Endothelial cell of umbilical vein (primary cell): ENCODE data around the gene SPON1. TPM values are rescaled to one million over a fixed set of nuclear protein-coding genes. Genes with fewer than 3 reads are reported as not detected.

ENCODE experiments used
- BruUV-seq: library from RNA; stranded (reverse); fragments of 400-500 nt; replicated peaks from 2 replicates; lab custom pipeline; 2021; lab: Mats Ljungman, UMichigan
- CTCF ChIA-PET: fragments of 300-600, 350-600 bp; sonication (Branson Sonifier 250); formaldehyde crosslinking; loops from one replicate; lab custom pipeline; 2021; ENCODE audit warnings: antibody characterized with exemption, inconsistent platforms; lab: Charles Lee
- POLR2A ChIA-PET: fragments of 300-600, 350-600 bp; sonication (Branson Sonifier 250); formaldehyde crosslinking; loops from one replicate; lab custom pipeline; 2021; ENCODE audit warnings: antibody characterized with exemption, inconsistent platforms; lab: Charles Lee
- DNase-seq: peaks from one replicate; pipeline ENCODE4 v3.0.0-alpha.2; 2011; ENCODE audit warnings: low read depth, low spot score
- FAIRE-seq: peaks from 2 replicates; lab custom pipeline; 2011; peaks lifted over from hg19 to GRCh38; lab: Jason Lieb, UNC
- H2AFZ ChIP-seq: 2 replicates; pipeline ENCODE4 v1.6.0; 2012; ENCODE audit warnings: low read depth, low read length, control low read depth, inconsistent platforms
- H3K27ac ChIP-seq: 2 replicates; pipeline ENCODE4 v1.5.1; 2011; ENCODE audit warnings: low read depth, mild to moderate bottlenecking, control low read depth, low read length, moderate library complexity; ENCODE audit not compliant: insufficient read depth
- H3K27me3 ChIP-seq, 2 experiments: 2 replicates each; pipeline versions ENCODE4 v1.6.0 to v1.6.1; 2011; ENCODE audit warnings: low read length in 2 of 2, mixed read lengths in 1 of 2; ENCODE audit not compliant: control insufficient read depth in 2 of 2, insufficient read depth in 2 of 2
- H3K36me3 ChIP-seq, 2 experiments: 2 replicates in 1 of 2; 3 replicates in 1 of 2; pipeline ENCODE4 v1.5.1; 2011; ENCODE audit warnings: low read length in 2 of 2, mild to moderate bottlenecking in 1 of 2, moderate library complexity in 1 of 2; ENCODE audit not compliant: control insufficient read depth in 2 of 2, insufficient read depth in 2 of 2; ENCODE audit errors: extremely low read depth in 1 of 2
- H3K4me1 ChIP-seq: 3 replicates; pipeline ENCODE4 v1.5.1; 2011; ENCODE audit warnings: mild to moderate bottlenecking, low read length; ENCODE audit not compliant: control insufficient read depth, insufficient read depth; ENCODE audit errors: extremely low read depth
- H3K4me2 ChIP-seq: 2 replicates; pipeline ENCODE4 v1.6.1; 2011; ENCODE audit warnings: low read length, control low read depth, mixed read lengths; ENCODE audit not compliant: insufficient read depth
- H3K4me3 ChIP-seq, 3 experiments: fragments of 200-600 bp in 1 of 3; sonication (generic), shearing (Covaris generic) in 1 of 3; replicated peaks in 1 of 3; 2 replicates each; pipeline ENCODE4 v1.5.1; 2011 to 2016; ENCODE audit warnings: control low read depth in 3 of 3, low read length in 3 of 3, mild to moderate bottlenecking in 2 of 3, inconsistent platforms in 1 of 3, low read depth in 1 of 3, moderate library complexity in 1 of 3; ENCODE audit not compliant: insufficient read depth in 1 of 3
- H3K79me2 ChIP-seq: 2 replicates; pipeline ENCODE4 v1.6.0; 2012; ENCODE audit warnings: low read length, inconsistent platforms; ENCODE audit not compliant: control insufficient read depth, insufficient read depth
- H3K9ac ChIP-seq: replicated peaks from 2 replicates; pipeline ENCODE3; 2011; ENCODE audit warnings: low read length, control low read depth; ENCODE audit not compliant: insufficient read depth; ENCODE audit errors: extremely low read depth
- H3K9me1 ChIP-seq: replicated peaks from 3 replicates; pipeline ENCODE4 v1.6.0; 2011; ENCODE audit warnings: mild to moderate bottlenecking, low read length; ENCODE audit not compliant: control insufficient read depth, insufficient read depth; ENCODE audit errors: extremely low read depth
- H3K9me3 ChIP-seq: replicated peaks from 2 replicates; pipeline ENCODE4 v1.5.1; 2012; ENCODE audit warnings: low read length, inconsistent platforms; ENCODE audit not compliant: control insufficient read depth, insufficient read depth
- H4K20me1 ChIP-seq: replicated peaks from 2 replicates; pipeline ENCODE3; 2011; ENCODE audit warnings: mild to moderate bottlenecking, low read length; ENCODE audit not compliant: control insufficient read depth, insufficient read depth; ENCODE audit errors: extremely low read depth
- EZH2 ChIP-seq: IDR thresholded peaks from 2 replicates; pipeline ENCODE4 v1.6.1; 2012; ENCODE audit warnings: borderline replicate concordance, low read depth, mild to moderate bottlenecking, moderate library complexity, low read length, inconsistent platforms; ENCODE audit not compliant: severe bottlenecking
- FOS ChIP-seq: IDR thresholded peaks from 2 replicates; pipeline ENCODE4 v1.6.1; 2011; ENCODE audit warnings: mild to moderate bottlenecking, low read length, moderate library complexity, borderline replicate concordance; ENCODE audit not compliant: insufficient read depth
- GATA2 ChIP-seq: IDR thresholded peaks from 2 replicates; pipeline ENCODE4 v1.7.0; 2011; ENCODE audit warnings: low read depth, mild to moderate bottlenecking, moderate library complexity, mixed read lengths, low read length; ENCODE audit not compliant: insufficient read length, insufficient read depth
- JUN ChIP-seq: IDR thresholded peaks from 2 replicates; pipeline ENCODE4 v1.6.1; 2011; ENCODE audit warnings: borderline replicate concordance, low read depth; ENCODE audit not compliant: insufficient read length, insufficient read depth
- MYC ChIP-seq: IDR thresholded peaks from one replicate; pipeline ENCODE4 v1.6.1; 2011; ENCODE audit warnings: mild to moderate bottlenecking, low read depth, low read length
- POLR2A ChIP-seq: IDR thresholded peaks from 2 replicates; pipeline ENCODE4 v1.6.1; 2012; ENCODE audit warnings: low read depth, mild to moderate bottlenecking, control low read depth, low read length
- POLR2AphosphoS5 ChIP-seq: IDR thresholded peaks from 2 replicates; pipeline ENCODE4 v1.6.1; 2012; ENCODE audit warnings: low read depth, mild to moderate bottlenecking, control low read depth, low read length, moderate library complexity; ENCODE audit not compliant: insufficient read depth
- dilution Hi-C: fragments of 300-500 bp; cut with MboI; formaldehyde crosslinking; loops from one replicate; pipeline ENCODE4 v1.15.0; 2019; ENCODE audit warnings: low sequenced_read_pairs; ENCODE audit not compliant: extremely low pct_ligation_motif_present
- intact Hi-C: fragments of 100-400 bp; cut with micrococcal nuclease; formaldehyde crosslinking; loops from one replicate; pipeline ENCODE4 v1.10.0; 2022
- polyA plus RNA-seq, 4 experiments: library from polyadenylated mRNA; depleted of rRNA in 3 of 4; stranded (reverse) in 3 of 4; unstranded in 1 of 4; fragments of >200 nt; gene quantifications; 2 replicates each; pipeline versions ENCODE4 v1.2.1 to v1.2.3, GENCODE V29; 2011 to 2012; ENCODE audit warnings: missing spikeins in 1 of 4
- total RNA-seq: library from RNA; stranded (reverse); gene quantifications from 2 replicates; pipeline ENCODE4 v1.2.3, GENCODE V29; 2021
- TF ChIP-seq, protein P1 (sequence below): IDR thresholded peaks from 2 replicates; pipeline ENCODE4 v1.6.1; 2011; ENCODE audit not compliant: insufficient read depth, insufficient read length
- TF ChIP-seq, protein P2 (sequence below), 2 donors: IDR thresholded peaks; 1 replicate in 1 of 2; 2 replicates in 1 of 2; pipeline ENCODE4 v1.5.1; 2011; ENCODE audit warnings: low read length in 2 of 2, mild to moderate bottlenecking in 2 of 2, moderate library complexity in 2 of 2, control low read depth in 1 of 2, inconsistent platforms in 1 of 2, low read depth in 1 of 2; ENCODE audit not compliant: insufficient read depth in 1 of 2; ENCODE audit errors: extremely low read depth in 1 of 2

The SPON1 gene
- total and polyA plus RNA-seq, 2 donors (not counting 3 experiments of a cell fraction or from before 2014, with no cell fraction given): 0.31 TPM; not detected in 1

DNA sequence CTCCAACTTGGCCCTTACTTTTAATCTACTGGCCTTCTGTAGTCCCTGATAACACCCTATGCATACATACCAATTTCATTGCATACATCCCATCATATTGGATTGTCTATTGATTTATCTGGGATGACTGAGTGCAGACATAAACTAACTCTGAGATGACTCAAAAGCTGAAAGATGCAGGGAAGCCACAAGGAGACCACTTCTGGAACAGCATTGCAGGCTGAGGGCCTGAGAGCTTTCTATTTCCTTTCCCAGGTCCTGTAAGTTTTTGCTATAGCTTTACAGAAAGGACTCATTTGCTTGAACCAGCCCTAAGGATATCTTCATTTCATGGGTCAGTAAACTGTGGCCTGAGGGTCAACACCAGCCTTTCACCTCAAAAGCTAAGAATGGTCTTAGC is 15.1 kb upstream of the SPON1 start:
- no peak for FAIRE-seq
- CTCF ChIA-PET: no interaction called here
- H3K9me3 ChIP-seq: no peaks in the 10 kb centered on the region
- H2AFZ ChIP-seq: no peak overlapping the region
- H3K79me2 ChIP-seq: no peaks in the 10 kb centered on the region
- TF ChIP-seq, protein P1, sequence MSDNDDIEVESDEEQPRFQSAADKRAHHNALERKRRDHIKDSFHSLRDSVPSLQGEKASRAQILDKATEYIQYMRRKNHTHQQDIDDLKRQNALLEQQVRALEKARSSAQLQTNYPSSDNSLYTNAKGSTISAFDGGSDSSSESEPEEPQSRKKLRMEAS: no peak
- no peak for TF ChIP-seq POLR2AphosphoS5
- TF ChIP-seq, protein P2, sequence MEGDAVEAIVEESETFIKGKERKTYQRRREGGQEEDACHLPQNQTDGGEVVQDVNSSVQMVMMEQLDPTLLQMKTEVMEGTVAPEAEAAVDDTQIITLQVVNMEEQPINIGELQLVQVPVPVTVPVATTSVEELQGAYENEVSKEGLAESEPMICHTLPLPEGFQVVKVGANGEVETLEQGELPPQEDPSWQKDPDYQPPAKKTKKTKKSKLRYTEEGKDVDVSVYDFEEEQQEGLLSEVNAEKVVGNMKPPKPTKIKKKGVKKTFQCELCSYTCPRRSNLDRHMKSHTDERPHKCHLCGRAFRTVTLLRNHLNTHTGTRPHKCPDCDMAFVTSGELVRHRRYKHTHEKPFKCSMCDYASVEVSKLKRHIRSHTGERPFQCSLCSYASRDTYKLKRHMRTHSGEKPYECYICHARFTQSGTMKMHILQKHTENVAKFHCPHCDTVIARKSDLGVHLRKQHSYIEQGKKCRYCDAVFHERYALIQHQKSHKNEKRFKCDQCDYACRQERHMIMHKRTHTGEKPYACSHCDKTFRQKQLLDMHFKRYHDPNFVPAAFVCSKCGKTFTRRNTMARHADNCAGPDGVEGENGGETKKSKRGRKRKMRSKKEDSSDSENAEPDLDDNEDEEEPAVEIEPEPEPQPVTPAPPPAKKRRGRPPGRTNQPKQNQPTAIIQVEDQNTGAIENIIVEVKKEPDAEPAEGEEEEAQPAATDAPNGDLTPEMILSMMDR (IDR thresholded peaks at IDR 0.05; ENCODE audit: extremely low read depth in 1 of 2, insufficient read depth in 1 of 2, low read depth in 1 of 2, low read length in 2 of 2): no peak
- no peak for TF ChIP-seq JUN
- TF ChIP-seq FOS: no peak
- TF ChIP-seq POLR2A: no peak
- no peak for TF ChIP-seq GATA2
- TF ChIP-seq EZH2: no peak
- TF ChIP-seq MYC: no peak
- dilution Hi-C loops (no loop called here), intact Hi-C loops (no loop called here)
- peaks cover 8 to 20% of the 10 kb centered on the region in 2 experiments for H3K27me3 ChIP-seq
- no peak for DNase-seq
- no peaks in the 10 kb centered on the region for H3K9me1 ChIP-seq
- peaks cover 11% of the 10 kb centered on the region for H3K4me1 ChIP-seq
- POLR2A ChIA-PET: no interaction called here
- no peak overlapping the region for H3K9ac ChIP-seq
- H3K27ac ChIP-seq: no peak overlapping the region
- no peaks in the 10 kb centered on the region for H3K36me3 ChIP-seq
- no peak overlapping the region for H3K4me3 ChIP-seq
- H4K20me1 ChIP-seq: no peaks in the 10 kb centered on the region
- no TSS peak for BruUV-seq
- H3K4me2 ChIP-seq: no peak overlapping the region
